ENCODE data around the gene CBX4.
"Not testable (repeated sequence)": the region's sequence is repeated elsewhere in the genome, so short reads cannot be mapped to it uniquely, and the experiment has no call there.

The CBX4 gene

GRCh38 chr17:79859676-79860615 is 20.7 kb upstream of the CBX4 start:
- no peak for DNase-seq

- no peak for DNase-seq
Observed at GRCh38 chr17:79857095-79857494, 17.9 kb upstream of the CBX4 start.

GRCh38 chr17:79855331-79856124 is 16.3 kb upstream of the CBX4 start:
- DNase-seq = no peak

DNA sequence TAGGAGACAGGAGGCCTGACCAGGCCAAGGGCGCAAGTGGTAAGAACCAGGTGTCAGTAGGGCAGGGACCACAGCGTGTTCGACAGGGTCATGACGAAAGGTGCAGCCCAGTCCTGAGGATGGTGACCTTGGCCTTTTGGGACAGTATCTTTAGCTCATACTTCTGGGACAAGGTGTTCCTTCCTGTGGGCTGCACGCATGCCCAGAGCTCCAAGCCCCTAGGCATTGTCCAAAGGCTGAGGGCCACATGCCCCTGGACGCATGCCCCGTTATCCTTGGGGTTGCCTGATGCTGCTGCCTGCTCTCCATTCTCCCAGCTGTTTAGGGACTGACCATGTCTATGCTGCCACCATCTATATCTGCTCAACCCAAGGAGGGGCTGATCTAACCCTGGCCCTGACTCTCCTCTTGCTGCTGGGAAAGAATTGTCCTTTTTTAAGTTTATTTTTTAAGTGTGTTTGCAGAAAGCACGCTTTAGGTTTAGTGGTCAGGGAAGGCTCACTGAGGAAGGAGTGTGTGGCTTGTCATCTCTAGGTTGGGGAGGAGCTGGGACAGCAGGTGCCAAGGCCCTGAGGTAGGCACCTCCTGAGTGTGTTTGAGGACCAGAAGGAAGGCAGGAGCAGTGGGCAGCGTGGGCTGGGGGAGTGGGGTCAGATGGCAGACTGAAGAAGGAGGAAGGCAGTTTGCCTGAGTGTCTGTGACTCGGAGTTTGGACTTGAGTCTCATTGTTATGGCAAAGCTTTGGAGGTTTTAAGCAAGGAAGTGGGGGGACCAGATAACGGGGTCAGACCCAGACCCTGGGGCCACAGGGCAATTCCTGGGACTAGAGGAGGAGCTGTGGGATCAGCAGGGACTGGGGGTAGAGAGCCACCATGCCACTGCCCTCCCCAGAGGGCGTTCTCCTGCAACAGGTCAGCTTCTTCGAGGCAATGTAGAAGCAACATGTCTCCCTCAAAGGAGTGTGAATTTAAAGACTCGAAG is 15.1 kb upstream of the CBX4 start:
- no peak for DNase-seq

DNA sequence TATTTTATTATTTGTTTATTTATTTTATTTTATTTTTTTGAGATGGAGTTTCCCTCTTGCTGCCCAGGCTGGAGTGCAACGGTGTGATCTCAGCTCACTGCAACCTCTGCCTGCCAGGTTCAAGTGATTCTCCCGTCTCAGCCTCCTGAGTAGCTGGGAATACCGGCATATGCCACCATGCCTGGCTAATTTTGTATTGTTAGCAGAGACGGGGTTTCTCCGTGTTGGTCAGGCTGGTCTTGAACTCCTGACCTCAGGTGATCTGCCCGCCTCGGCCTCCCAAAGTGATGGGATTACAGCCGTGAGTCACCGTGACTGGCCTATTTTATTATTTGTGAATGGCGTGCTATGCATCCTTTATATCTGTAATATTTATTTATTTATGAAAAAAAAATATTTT is 13.9 kb upstream of the CBX4 start:
- DNase-seq = not testable (repeated sequence)

DNA sequence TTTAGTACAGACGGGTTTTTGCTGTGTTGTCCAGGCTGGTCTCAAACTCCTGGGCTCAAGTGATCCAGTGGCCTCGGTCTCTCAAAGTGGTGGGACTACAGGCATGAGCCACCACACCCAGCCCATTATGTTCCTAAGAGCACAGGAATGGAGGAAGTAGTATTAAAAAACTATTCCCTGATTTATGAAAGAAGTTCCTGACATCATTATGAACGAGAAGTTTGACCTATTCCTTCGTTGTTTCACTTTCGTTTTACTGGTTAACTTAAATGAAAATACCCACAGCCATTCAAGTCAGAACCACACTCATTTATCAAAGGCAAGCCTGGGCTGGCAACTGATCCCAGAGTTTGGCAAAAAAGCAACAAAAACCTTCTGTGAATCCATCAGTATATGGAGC is 13.5 kb upstream of the CBX4 start:
- DNase-seq = no peak

DNA sequence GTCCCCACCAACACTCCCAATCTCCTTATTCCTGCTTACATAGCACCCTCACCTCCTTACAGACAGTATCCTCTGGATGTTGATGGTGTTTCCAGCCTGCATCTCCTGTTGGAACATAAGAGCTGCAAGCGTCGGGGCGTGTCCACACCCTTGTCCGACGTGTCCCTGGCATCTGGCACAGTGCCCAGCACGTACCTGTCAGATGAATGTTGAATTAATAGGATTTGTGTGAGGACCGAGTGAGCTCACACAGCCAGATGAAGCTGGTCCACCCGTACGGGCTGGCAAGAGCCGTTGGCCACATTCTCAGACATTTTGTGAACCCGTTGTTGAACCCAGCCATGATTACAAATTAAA is 12.2 kb upstream of the CBX4 start:
- no peak for DNase-seq

DNA sequence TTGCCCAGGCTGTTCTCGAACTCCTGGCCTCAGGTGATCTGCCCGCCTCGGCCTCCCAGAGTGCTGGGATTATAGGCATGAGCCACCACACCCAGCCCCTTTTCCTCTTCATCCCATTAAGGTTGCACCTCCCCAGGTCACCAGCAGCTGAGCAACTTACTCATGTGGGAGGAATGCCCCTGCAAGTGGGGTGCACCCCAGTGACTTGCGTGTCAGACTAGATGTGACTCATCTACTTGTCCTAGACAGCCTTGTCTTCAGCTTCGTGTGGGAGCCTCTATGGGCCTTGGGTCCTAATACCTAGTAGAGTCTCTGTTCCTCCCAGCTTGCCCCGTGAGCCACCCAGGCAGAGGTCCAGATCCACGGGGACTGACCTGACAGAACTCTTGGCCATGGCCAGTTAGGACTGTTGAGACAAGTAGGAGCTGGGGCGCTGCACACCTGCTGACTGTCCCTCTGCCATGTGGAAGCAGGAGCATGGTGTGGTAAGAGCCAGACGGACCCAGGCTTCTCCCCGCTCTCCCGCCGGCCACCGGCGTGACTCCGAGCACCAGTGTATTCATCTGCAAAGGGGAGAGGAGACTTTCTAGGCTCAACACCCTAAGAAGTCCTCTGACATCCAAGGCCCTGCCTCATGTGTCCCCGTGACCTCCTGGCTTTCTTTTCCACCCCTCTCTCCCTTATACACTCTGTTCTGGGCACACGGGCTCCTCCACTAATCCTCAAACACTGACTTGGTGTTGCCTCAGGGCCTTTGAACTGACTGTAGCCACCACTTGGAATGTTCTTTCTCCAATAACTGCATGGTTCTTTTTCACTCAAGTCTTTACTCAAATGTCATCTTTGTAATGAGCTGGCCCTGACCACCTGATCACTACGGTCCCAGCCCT is 11.6 kb upstream of the CBX4 start:
- peak; percentile 46 for DNase-seq

DNA sequence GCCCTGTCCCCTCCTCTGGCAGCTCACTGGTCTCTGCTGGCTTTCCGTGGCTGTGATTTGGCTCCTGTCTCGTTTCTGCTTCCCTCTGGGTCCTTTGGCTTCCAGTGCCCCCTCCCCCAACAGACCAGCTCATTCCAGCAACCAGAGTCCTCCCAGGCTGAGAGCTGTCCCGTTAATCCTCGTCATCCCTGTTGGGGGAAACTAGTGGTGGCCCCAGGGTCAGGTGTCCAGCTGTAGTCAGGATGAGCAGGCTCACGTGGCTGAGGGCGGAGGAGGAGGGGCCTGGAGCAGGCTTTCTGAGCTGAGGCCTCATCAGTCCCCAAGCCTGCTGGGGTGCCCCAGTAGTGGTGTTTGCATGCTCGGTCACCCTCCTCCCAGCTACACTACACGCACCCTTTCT is 10.7 kb upstream of the CBX4 start:
- DNase-seq = no peak

- DNase-seq = no peak
Observed at GRCh38 chr17:79848370-79848766, 9.1 kb upstream of the CBX4 start.

GRCh38 chr17:79847698-79848369 is 8.6 kb upstream of the CBX4 start:
- no peak for DNase-seq

GRCh38 chr17:79845601-79845949 is 6.3 kb upstream of the CBX4 start:
- no peak for DNase-seq

GRCh38 chr17:79844869-79845600 is 5.8 kb upstream of the CBX4 start:
- DNase-seq = peak; percentile 57

- DNase-seq = no peak
Observed at GRCh38 chr17:79843816-79844800, 4.9 kb upstream of the CBX4 start.

GRCh38 chr17:79843474-79843815 is 4.2 kb upstream of the CBX4 start:
- DNase-seq = peak; percentile 24

- DNase-seq = peak; percentile 37
Observed at GRCh38 chr17:79842656-79843473, 3.6 kb upstream of the CBX4 start.

GRCh38 chr17:79842136-79842655 is 3.0 kb upstream of the CBX4 start:
- no peak for DNase-seq

Data from activated CD4-positive, alpha-beta T cell treated with anti-CD3 and anti-CD28 coated beads for 48 hours (primary cell).